Astrocyte (in vitro differentiated cells and primary cell): ENCODE data around the gene GPRC5B.

ENCODE experiments used
- EZH2 ChIP-seq: IDR thresholded peaks from 2 replicates; pipeline ENCODE4 v1.6.1; 2012; ENCODE audit warnings: mild to moderate bottlenecking, low read length, inconsistent platforms; ENCODE audit not compliant: insufficient read depth
- TF ChIP-seq, protein P1 (sequence below): IDR thresholded peaks from 2 replicates; pipeline ENCODE4 v1.5.1; 2011; ENCODE audit warnings: low read depth, mild to moderate bottlenecking, inconsistent platforms, low read length, moderate library complexity; ENCODE audit not compliant: insufficient read depth

DNA sequence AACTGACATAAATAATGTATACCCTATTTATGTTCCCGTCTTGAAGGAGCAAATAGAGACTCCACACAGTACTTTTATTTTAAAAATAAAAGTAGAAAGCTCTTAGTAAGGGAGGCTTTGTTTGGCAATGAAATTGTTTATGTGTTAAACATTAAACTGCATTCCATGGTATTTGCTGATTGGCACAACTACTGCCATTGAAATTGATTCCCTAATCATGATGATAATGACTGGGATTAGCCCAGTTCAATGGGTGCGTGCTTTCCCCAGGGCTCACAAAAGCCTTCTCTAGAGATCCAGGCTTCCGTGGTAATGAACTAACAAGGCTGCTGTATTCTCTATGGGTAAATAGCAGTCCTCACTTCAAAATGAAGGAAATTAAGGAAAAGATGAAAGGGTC is 67.5 kb downstream of the GPRC5B start:
- TF ChIP-seq, protein P1, sequence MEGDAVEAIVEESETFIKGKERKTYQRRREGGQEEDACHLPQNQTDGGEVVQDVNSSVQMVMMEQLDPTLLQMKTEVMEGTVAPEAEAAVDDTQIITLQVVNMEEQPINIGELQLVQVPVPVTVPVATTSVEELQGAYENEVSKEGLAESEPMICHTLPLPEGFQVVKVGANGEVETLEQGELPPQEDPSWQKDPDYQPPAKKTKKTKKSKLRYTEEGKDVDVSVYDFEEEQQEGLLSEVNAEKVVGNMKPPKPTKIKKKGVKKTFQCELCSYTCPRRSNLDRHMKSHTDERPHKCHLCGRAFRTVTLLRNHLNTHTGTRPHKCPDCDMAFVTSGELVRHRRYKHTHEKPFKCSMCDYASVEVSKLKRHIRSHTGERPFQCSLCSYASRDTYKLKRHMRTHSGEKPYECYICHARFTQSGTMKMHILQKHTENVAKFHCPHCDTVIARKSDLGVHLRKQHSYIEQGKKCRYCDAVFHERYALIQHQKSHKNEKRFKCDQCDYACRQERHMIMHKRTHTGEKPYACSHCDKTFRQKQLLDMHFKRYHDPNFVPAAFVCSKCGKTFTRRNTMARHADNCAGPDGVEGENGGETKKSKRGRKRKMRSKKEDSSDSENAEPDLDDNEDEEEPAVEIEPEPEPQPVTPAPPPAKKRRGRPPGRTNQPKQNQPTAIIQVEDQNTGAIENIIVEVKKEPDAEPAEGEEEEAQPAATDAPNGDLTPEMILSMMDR: no peak
- no peak for TF ChIP-seq EZH2
